ENCODE data around the gene MARCKS. TPM values are rescaled to one million over a fixed set of nuclear protein-coding genes. Genes with fewer than 3 reads are reported as not detected.

Gene MARCKS
- 133 TPM for polyA plus RNA-seq (2013, experiment 1 of 2)
- polyA plus RNA-seq (2013, experiment 2 of 2), result 131 TPM

GRCh38 chr6:113856625-113857555, at the start of gene MARCKS:
MARCKS (plus strand) TSS chr6:113857345; CDS start chr6:113857746, 401 bp downstream.
- Histone ChIP-seq H3K4me1 (ENCODE audit: control insufficient read depth, insufficient read depth, low read depth, low read length) (peaks cover 7% of the 10 kb centered on the region), H3K27ac (ENCODE audit: low read length, poor library complexity, severe bottlenecking) (peak within 1 kb of the TSS; percentile 100), H3K79me1 (replicated peaks; ENCODE audit: low read length, poor library complexity, severe bottlenecking) (no peaks in the 10 kb centered on the region), H3K9ac (ENCODE audit: low read length) (peak within 1 kb of the TSS; percentile 100), H2BK15ac (ENCODE audit: low read depth, poor library complexity, severe bottlenecking) (peak within 1 kb of the TSS; percentile 90), H2AK5ac (ENCODE audit: low read length, severe bottlenecking) (peak within 1 kb of the TSS; percentile 82), H3K36me3 (ENCODE audit: control insufficient read depth in 1 of 2, insufficient read depth in 2 of 2, low read depth in 1 of 2, low read length in 2 of 2) (peaks cover 12 to 14% of the 10 kb centered on the region in 2 experiments), H2BK5ac (ENCODE audit: low read depth, low read length, poor library complexity, severe bottlenecking) (peak within 1 kb of the TSS; percentile 98), H3K9me3 (ENCODE audit: control insufficient read depth, low read length) (no peaks in the 10 kb centered on the region), H3K14ac (ENCODE audit: low read length in 2 of 2) (peak within 1 kb of the TSS in 1 of 2 experiments; percentile 99), H2BK120ac (ENCODE audit: low read depth, low read length) (peak within 1 kb of the TSS; percentile 98), H2AFZ (ENCODE audit: low read depth, low read length) (no peak within 1 kb of the TSS), H2BK12ac (ENCODE audit: low read length in 2 of 2) (peak within 1 kb of the TSS; percentile 46 to 72), H3K4me3 (ENCODE audit: insufficient read depth in 1 of 2, low read depth in 1 of 2, low read length in 2 of 2) (peak within 1 kb of the TSS; percentile 88 to 94), H3K4ac (ENCODE audit: low read depth in 1 of 2, low read length in 2 of 2) (peak within 1 kb of the TSS; percentile 98 to 100), H3K23ac (ENCODE audit: low read length in 2 of 2) (peak within 1 kb of the TSS in 1 of 2 experiments; percentile 66), H4K91ac (ENCODE audit: low read length) (peak within 1 kb of the TSS; percentile 40), H3K4me2 (ENCODE audit: low read length, poor library complexity, severe bottlenecking) (peak within 1 kb of the TSS; percentile 90), H4K8ac (ENCODE audit: low read length) (peak within 1 kb of the TSS; percentile 79), H3K27me3 (ENCODE audit: control insufficient read depth in 1 of 2, insufficient read depth in 1 of 2, low read length in 2 of 2) (no peaks in the 10 kb centered on the region), H3K18ac (ENCODE audit: low read depth in 1 of 2, low read length in 2 of 2) (peak within 1 kb of the TSS; percentile 90 to 99)
- DNase-seq, result peak; percentile 91
- WGBS, result under 1% methylated on average over 44 of the region's 49 CpGs

GRCh38 chr6:113809826-113810225, 47.3 kb upstream of the MARCKS start:
- H3K4me3 ChIP-seq (ENCODE audit: insufficient read depth in 1 of 2, low read depth in 1 of 2, low read length in 2 of 2), result no peak overlapping the region
- WGBS, result 97% methylated on average over 4 of the region's 5 CpGs
- no peaks in the 10 kb centered on the region for H3K79me1 ChIP-seq (replicated peaks; ENCODE audit: low read length, poor library complexity, severe bottlenecking)
- H3K4me1 ChIP-seq (ENCODE audit: control insufficient read depth, insufficient read depth, low read depth, low read length), result no peaks in the 10 kb centered on the region
- H3K4ac ChIP-seq (ENCODE audit: low read depth in 1 of 2, low read length in 2 of 2), result no peak overlapping the region
- no peak overlapping the region for H3K18ac ChIP-seq (ENCODE audit: low read depth in 1 of 2, low read length in 2 of 2)
- no peak overlapping the region for H4K8ac ChIP-seq (ENCODE audit: low read length)
- no peak for DNase-seq
- H3K9me3 ChIP-seq (ENCODE audit: control insufficient read depth, low read length), result no peaks in the 10 kb centered on the region
- no peak overlapping the region for H2BK12ac ChIP-seq (ENCODE audit: low read length in 2 of 2)
- H3K14ac ChIP-seq (ENCODE audit: low read length in 2 of 2), result no peak overlapping the region
- H2BK15ac ChIP-seq (ENCODE audit: low read depth, poor library complexity, severe bottlenecking), result no peak overlapping the region
- no peak overlapping the region for H3K23ac ChIP-seq (ENCODE audit: low read length in 2 of 2)
- no peak overlapping the region for H4K91ac ChIP-seq (ENCODE audit: low read length)
- H2AK5ac ChIP-seq (ENCODE audit: low read length, severe bottlenecking), result no peak overlapping the region
- H3K36me3 ChIP-seq (ENCODE audit: control insufficient read depth in 1 of 2, insufficient read depth in 2 of 2, low read depth in 1 of 2, low read length in 2 of 2), result no peaks in the 10 kb centered on the region
- H2BK5ac ChIP-seq (ENCODE audit: low read depth, low read length, poor library complexity, severe bottlenecking), result no peak overlapping the region
- H3K27ac ChIP-seq (ENCODE audit: low read length, poor library complexity, severe bottlenecking), result no peak overlapping the region
- H3K27me3 ChIP-seq (ENCODE audit: control insufficient read depth in 1 of 2, insufficient read depth in 1 of 2, low read length in 2 of 2), result no peaks in the 10 kb centered on the region
- H2BK120ac ChIP-seq (ENCODE audit: low read depth, low read length), result no peak overlapping the region
- no peak overlapping the region for H3K9ac ChIP-seq (ENCODE audit: low read length)
- H2AFZ ChIP-seq (ENCODE audit: low read depth, low read length), result no peak overlapping the region
- no peak overlapping the region for H3K4me2 ChIP-seq (ENCODE audit: low read length, poor library complexity, severe bottlenecking)

GRCh38 chr6:113813142-113813541, 44.0 kb upstream of the MARCKS start:
- Histone ChIP-seq H3K9me3 (ENCODE audit: control insufficient read depth, low read length) (no peaks in the 10 kb centered on the region), H3K23ac (ENCODE audit: low read length in 2 of 2) (no peak overlapping the region), H3K27ac (ENCODE audit: low read length, poor library complexity, severe bottlenecking) (peak overlapping the region; percentile 69), H3K36me3 (ENCODE audit: control insufficient read depth in 1 of 2, insufficient read depth in 2 of 2, low read depth in 1 of 2, low read length in 2 of 2) (no peaks in the 10 kb centered on the region), H3K9ac (ENCODE audit: low read length) (peak overlapping the region; percentile 78), H3K18ac (ENCODE audit: low read depth in 1 of 2, low read length in 2 of 2) (peak overlapping the region in 1 of 2 experiments; percentile 54), H2AFZ (ENCODE audit: low read depth, low read length) (no peak overlapping the region), H2BK120ac (ENCODE audit: low read depth, low read length) (no peak overlapping the region), H3K4me1 (ENCODE audit: control insufficient read depth, insufficient read depth, low read depth, low read length) (no peaks in the 10 kb centered on the region), H3K14ac (ENCODE audit: low read length in 2 of 2) (no peak overlapping the region), H2AK5ac (ENCODE audit: low read length, severe bottlenecking) (no peak overlapping the region), H2BK5ac (ENCODE audit: low read depth, low read length, poor library complexity, severe bottlenecking) (no peak overlapping the region), H3K4me3 (ENCODE audit: insufficient read depth in 1 of 2, low read depth in 1 of 2, low read length in 2 of 2) (no peak overlapping the region), H4K91ac (ENCODE audit: low read length) (no peak overlapping the region), H2BK15ac (ENCODE audit: low read depth, poor library complexity, severe bottlenecking) (no peak overlapping the region), H2BK12ac (ENCODE audit: low read length in 2 of 2) (peak overlapping the region in 1 of 2 experiments; percentile 66), H3K4me2 (ENCODE audit: low read length, poor library complexity, severe bottlenecking) (no peak overlapping the region), H3K4ac (ENCODE audit: low read depth in 1 of 2, low read length in 2 of 2) (no peak overlapping the region), H4K8ac (ENCODE audit: low read length) (no peak overlapping the region), H3K79me1 (replicated peaks; ENCODE audit: low read length, poor library complexity, severe bottlenecking) (no peaks in the 10 kb centered on the region), H3K27me3 (ENCODE audit: control insufficient read depth in 1 of 2, insufficient read depth in 1 of 2, low read length in 2 of 2) (no peaks in the 10 kb centered on the region)
- WGBS, result no CpG with 5 or more reads among the region's 3 CpGs
- peak; percentile 47 for DNase-seq

- Histone ChIP-seq H2BK5ac (ENCODE audit: low read depth, low read length, poor library complexity, severe bottlenecking) (no peak overlapping the region), H2AFZ (ENCODE audit: low read depth, low read length) (no peak overlapping the region), H3K9me3 (ENCODE audit: control insufficient read depth, low read length) (no peaks in the 10 kb centered on the region), H3K9ac (ENCODE audit: low read length) (no peak overlapping the region), H2BK12ac (ENCODE audit: low read length in 2 of 2) (no peak overlapping the region), H3K4me3 (ENCODE audit: insufficient read depth in 1 of 2, low read depth in 1 of 2, low read length in 2 of 2) (no peak overlapping the region), H3K36me3 (ENCODE audit: control insufficient read depth in 1 of 2, insufficient read depth in 2 of 2, low read depth in 1 of 2, low read length in 2 of 2) (no peaks in the 10 kb centered on the region), H3K23ac (ENCODE audit: low read length in 2 of 2) (no peak overlapping the region), H2BK15ac (ENCODE audit: low read depth, poor library complexity, severe bottlenecking) (no peak overlapping the region), H3K4me2 (ENCODE audit: low read length, poor library complexity, severe bottlenecking) (no peak overlapping the region), H2AK5ac (ENCODE audit: low read length, severe bottlenecking) (no peak overlapping the region), H3K27me3 (ENCODE audit: control insufficient read depth in 1 of 2, insufficient read depth in 1 of 2, low read length in 2 of 2) (no peaks in the 10 kb centered on the region), H4K91ac (ENCODE audit: low read length) (no peak overlapping the region), H3K14ac (ENCODE audit: low read length in 2 of 2) (no peak overlapping the region), H3K79me1 (replicated peaks; ENCODE audit: low read length, poor library complexity, severe bottlenecking) (no peaks in the 10 kb centered on the region), H4K8ac (ENCODE audit: low read length) (no peak overlapping the region), H3K18ac (ENCODE audit: low read depth in 1 of 2, low read length in 2 of 2) (no peak overlapping the region), H3K4ac (ENCODE audit: low read depth in 1 of 2, low read length in 2 of 2) (no peak overlapping the region), H2BK120ac (ENCODE audit: low read depth, low read length) (no peak overlapping the region), H3K4me1 (ENCODE audit: control insufficient read depth, insufficient read depth, low read depth, low read length) (no peaks in the 10 kb centered on the region), H3K27ac (ENCODE audit: low read length, poor library complexity, severe bottlenecking) (no peak overlapping the region)
- WGBS, result no CpG with 5 or more reads among the region's 1 CpG
- DNase-seq, result peak; percentile 9
These were observed 38.6 kb upstream of the MARCKS start for GRCh38 chr6:113818578-113818977.
